Measurements from ENCODE around the gene HSPBP1. TPM values are rescaled to one million over a fixed set of nuclear protein-coding genes. Genes with fewer than 3 reads are reported as not detected.

Gene HSPBP1
- total RNA-seq, 5 donors from 2014 or later (not counting 1 experiment from before 2014, with no cell fraction given): 16.8 to 27.6 (median 24.7) TPM

DNA sequence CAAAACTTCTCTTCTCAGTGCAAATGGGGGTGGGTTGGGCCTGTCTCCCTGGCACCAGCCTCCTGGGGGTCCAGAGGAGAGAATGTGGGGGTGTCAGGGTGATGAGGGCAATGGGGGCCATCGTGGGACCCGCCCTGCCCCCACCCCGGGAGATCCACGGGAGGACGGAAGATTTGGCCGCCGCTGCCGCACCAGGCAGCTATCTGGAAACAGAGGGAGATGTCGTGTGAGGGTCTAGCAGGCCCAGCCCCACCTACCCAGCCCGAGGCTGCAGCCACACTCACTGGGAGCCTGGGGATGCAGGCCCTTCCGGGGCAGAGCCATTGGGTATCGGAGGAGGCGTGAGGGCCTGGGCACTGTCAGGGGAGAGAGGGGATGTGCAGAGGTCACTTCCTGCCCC is 49.6 kb downstream of the HSPBP1 start:
- H3K36me3 Mint-ChIP-seq: peaks cover 45% of the 10 kb centered on the region
- no peak overlapping the region for H3K27ac Mint-ChIP-seq
- no peaks in the 10 kb centered on the region for H3K4me1 ChIP-seq (ENCODE audit: control insufficient read depth in 1 of 2, extremely low read depth in 1 of 2, insufficient read depth in 2 of 2, low read length in 2 of 2)
- no CpG with 5 or more reads among the region's 13 CpGs for WGBS (ENCODE audit: insufficient coverage)
- H3K27ac ChIP-seq (ENCODE audit: low read length): no peak overlapping the region
- CTCF ChIA-PET: no interaction called here
- no peaks in the 10 kb centered on the region for H3K27me3 Mint-ChIP-seq
- H3K27me3 ChIP-seq (replicated peaks in 1 of 2; ENCODE audit: control insufficient read depth in 2 of 2, extremely low read depth in 1 of 2, insufficient read depth in 2 of 2, low read length in 1 of 2): no peaks in the 10 kb centered on the region
- peaks cover 30 to 88% of the 10 kb centered on the region in 2 donors for H3K36me3 ChIP-seq (ENCODE audit: control insufficient read depth in 2 of 2, extremely low read depth in 1 of 2, insufficient read depth in 1 of 2, low read length in 1 of 2)
- no peaks in the 10 kb centered on the region for H3K9me3 ChIP-seq
- no peak for DNase-seq
- H3K9me3 Mint-ChIP-seq: no peaks in the 10 kb centered on the region
- ATAC-seq (replicated peaks in 1 of 4): no peak
- H3K4me3 ChIP-seq (ENCODE audit: control insufficient read depth in 1 of 2, extremely low read depth in 1 of 2, low read length in 1 of 2): no peak overlapping the region
- no peak overlapping the region for H3K4me3 Mint-ChIP-seq
- peaks cover 0 to 5% (median 0%) of the 10 kb centered on the region in 3 donors for H3K4me1 Mint-ChIP-seq
- POLR2A ChIA-PET: no interaction called here

GRCh38 chr19:55229789-55230182 is 50.1 kb downstream of the HSPBP1 start:
- no peaks in the 10 kb centered on the region for H3K27me3 Mint-ChIP-seq
- ChIA-PET CTCF (no interaction called here), POLR2A (no interaction called here)
- Histone ChIP-seq H3K4me1 (ENCODE audit: control insufficient read depth in 1 of 2, extremely low read depth in 1 of 2, insufficient read depth in 2 of 2, low read length in 2 of 2) (no peaks in the 10 kb centered on the region), H3K27ac (ENCODE audit: low read length) (no peak overlapping the region), H3K9me3 (no peaks in the 10 kb centered on the region), H3K27me3 (replicated peaks in 1 of 2; ENCODE audit: control insufficient read depth in 2 of 2, extremely low read depth in 1 of 2, insufficient read depth in 2 of 2, low read length in 1 of 2) (no peaks in the 10 kb centered on the region), H3K4me3 (ENCODE audit: control insufficient read depth in 1 of 2, extremely low read depth in 1 of 2, low read length in 1 of 2) (no peak overlapping the region), H3K36me3 (ENCODE audit: control insufficient read depth in 2 of 2, extremely low read depth in 1 of 2, insufficient read depth in 1 of 2, low read length in 1 of 2) (peaks cover 30 to 82% of the 10 kb centered on the region in 2 donors)
- H3K9me3 Mint-ChIP-seq: no peaks in the 10 kb centered on the region
- DNase-seq (no peak), ATAC-seq (replicated peaks in 1 of 4) (no peak)
- H3K4me3 Mint-ChIP-seq: no peak overlapping the region
- H3K4me1 Mint-ChIP-seq: peaks cover 0 to 3% (median 0%) of the 10 kb centered on the region in 3 donors
- peaks cover 40% of the 10 kb centered on the region for H3K36me3 Mint-ChIP-seq
- WGBS (ENCODE audit: insufficient coverage): 94% methylated on average over 10 of the region's 17 CpGs
- no peak overlapping the region for H3K27ac Mint-ChIP-seq

- H3K27ac ChIP-seq (ENCODE audit: low read length): no peak overlapping the region
- H3K9me3 Mint-ChIP-seq: no peaks in the 10 kb centered on the region
- H3K4me1 ChIP-seq (ENCODE audit: control insufficient read depth in 1 of 2, extremely low read depth in 1 of 2, insufficient read depth in 2 of 2, low read length in 2 of 2): no peaks in the 10 kb centered on the region
- WGBS (ENCODE audit: insufficient coverage): 99% methylated on average over 9 of the region's 18 CpGs
- ATAC-seq (replicated peaks in 1 of 4): no peak
- H3K36me3 ChIP-seq (ENCODE audit: control insufficient read depth in 2 of 2, extremely low read depth in 1 of 2, insufficient read depth in 1 of 2, low read length in 1 of 2): peaks cover 30 to 77% of the 10 kb centered on the region in 2 donors
- ChIA-PET CTCF (no interaction called here), POLR2A (no interaction called here)
- no peak overlapping the region for H3K4me3 Mint-ChIP-seq
- H3K27me3 Mint-ChIP-seq: no peaks in the 10 kb centered on the region
- H3K4me1 Mint-ChIP-seq: peaks cover 0 to 3% (median 0%) of the 10 kb centered on the region in 3 donors
- peaks cover 36% of the 10 kb centered on the region for H3K36me3 Mint-ChIP-seq
- H3K4me3 ChIP-seq (ENCODE audit: control insufficient read depth in 1 of 2, extremely low read depth in 1 of 2, low read length in 1 of 2): no peak overlapping the region
- H3K27me3 ChIP-seq (replicated peaks in 1 of 2; ENCODE audit: control insufficient read depth in 2 of 2, extremely low read depth in 1 of 2, insufficient read depth in 2 of 2, low read length in 1 of 2): no peaks in the 10 kb centered on the region
- no peak for DNase-seq
- H3K27ac Mint-ChIP-seq: no peak overlapping the region
- no peaks in the 10 kb centered on the region for H3K9me3 ChIP-seq
Observed at GRCh38 chr19:55229145-55229788, 50.6 kb downstream of the HSPBP1 start.

- ChIA-PET POLR2A (no interaction called here), CTCF (no interaction called here)
- 95% methylated on average over 11 of the region's 12 CpGs for WGBS (ENCODE audit: insufficient coverage)
- Mint-ChIP-seq H3K36me3 (peaks cover 33% of the 10 kb centered on the region), H3K9me3 (no peaks in the 10 kb centered on the region), H3K4me3 (no peak within 1 kb of the TSS), H3K27ac (no peak within 1 kb of the TSS), H3K4me1 (peaks cover 0 to 3% (median 0%) of the 10 kb centered on the region in 3 donors), H3K27me3 (no peaks in the 10 kb centered on the region)
- Histone ChIP-seq H3K27ac (ENCODE audit: low read length) (no peak within 1 kb of the TSS), H3K4me3 (ENCODE audit: control insufficient read depth in 1 of 2, extremely low read depth in 1 of 2, low read length in 1 of 2) (no peak within 1 kb of the TSS), H3K9me3 (no peaks in the 10 kb centered on the region), H3K36me3 (ENCODE audit: control insufficient read depth in 2 of 2, extremely low read depth in 1 of 2, insufficient read depth in 1 of 2, low read length in 1 of 2) (peaks cover 37 to 75% of the 10 kb centered on the region in 2 donors), H3K4me1 (ENCODE audit: control insufficient read depth in 1 of 2, extremely low read depth in 1 of 2, insufficient read depth in 2 of 2, low read length in 2 of 2) (no peaks in the 10 kb centered on the region), H3K27me3 (replicated peaks in 1 of 2; ENCODE audit: control insufficient read depth in 2 of 2, extremely low read depth in 1 of 2, insufficient read depth in 2 of 2, low read length in 1 of 2) (no peaks in the 10 kb centered on the region)
- ATAC-seq (replicated peaks in 1 of 4) (no peak), DNase-seq (no peak)
Observed at GRCh38 chr19:55228403-55229031, 51.4 kb downstream of the HSPBP1 start, which contains the start of gene TMEM86B. Gene TMEM86B, minus strand, starts transcription at chr19:55228763. Its CDS starts 22 bp downstream, at chr19:55228741.

GRCh38 chr19:55228015-55228391 is 51.9 kb downstream of the HSPBP1 start:
- peaks cover 29% of the 10 kb centered on the region for H3K36me3 Mint-ChIP-seq
- Histone ChIP-seq H3K27me3 (replicated peaks in 1 of 2; ENCODE audit: control insufficient read depth in 2 of 2, extremely low read depth in 1 of 2, insufficient read depth in 2 of 2, low read length in 1 of 2) (no peaks in the 10 kb centered on the region), H3K4me1 (ENCODE audit: control insufficient read depth in 1 of 2, extremely low read depth in 1 of 2, insufficient read depth in 2 of 2, low read length in 2 of 2) (no peaks in the 10 kb centered on the region), H3K36me3 (ENCODE audit: control insufficient read depth in 2 of 2, extremely low read depth in 1 of 2, insufficient read depth in 1 of 2, low read length in 1 of 2) (peaks cover 37 to 72% of the 10 kb centered on the region in 2 donors), H3K9me3 (no peaks in the 10 kb centered on the region), H3K4me3 (ENCODE audit: control insufficient read depth in 1 of 2, extremely low read depth in 1 of 2, low read length in 1 of 2) (no peak overlapping the region), H3K27ac (ENCODE audit: low read length) (no peak overlapping the region)
- ATAC-seq (replicated peaks in 1 of 4): no peak
- POLR2A ChIA-PET: no interaction called here
- H3K27me3 Mint-ChIP-seq: no peaks in the 10 kb centered on the region
- no peak for DNase-seq
- CTCF ChIA-PET: no interaction called here
- WGBS (ENCODE audit: insufficient coverage): 88% methylated on average over 17 of the region's 17 CpGs
- no peak overlapping the region for H3K4me3 Mint-ChIP-seq
- peaks cover 0 to 3% (median 0%) of the 10 kb centered on the region in 3 donors for H3K4me1 Mint-ChIP-seq
- H3K27ac Mint-ChIP-seq: no peak overlapping the region
- H3K9me3 Mint-ChIP-seq: no peaks in the 10 kb centered on the region

- ChIA-PET POLR2A (no interaction called here), CTCF (no interaction called here)
- Mint-ChIP-seq H3K27ac (no peak overlapping the region), H3K36me3 (peaks cover 23% of the 10 kb centered on the region), H3K9me3 (no peaks in the 10 kb centered on the region), H3K4me3 (no peak overlapping the region), H3K27me3 (no peaks in the 10 kb centered on the region), H3K4me1 (peaks cover 0 to 3% (median 0%) of the 10 kb centered on the region in 3 donors)
- no peaks in the 10 kb centered on the region for H3K27me3 ChIP-seq (replicated peaks in 1 of 2; ENCODE audit: control insufficient read depth in 2 of 2, extremely low read depth in 1 of 2, insufficient read depth in 2 of 2, low read length in 1 of 2)
- ATAC-seq (replicated peaks in 1 of 4) (peak in 1 of 4 experiments; percentile 9), DNase-seq (no peak)
- WGBS (ENCODE audit: insufficient coverage): 95% methylated on average over 16 of the region's 25 CpGs
- no peaks in the 10 kb centered on the region for H3K9me3 ChIP-seq
- peaks cover 34 to 67% of the 10 kb centered on the region in 2 donors for H3K36me3 ChIP-seq (ENCODE audit: control insufficient read depth in 2 of 2, extremely low read depth in 1 of 2, insufficient read depth in 1 of 2, low read length in 1 of 2)
- H3K4me3 ChIP-seq (ENCODE audit: control insufficient read depth in 1 of 2, extremely low read depth in 1 of 2, low read length in 1 of 2): no peak overlapping the region
- H3K4me1 ChIP-seq (ENCODE audit: control insufficient read depth in 1 of 2, extremely low read depth in 1 of 2, insufficient read depth in 2 of 2, low read length in 2 of 2): no peaks in the 10 kb centered on the region
- no peak overlapping the region for H3K27ac ChIP-seq (ENCODE audit: low read length)
Observed at GRCh38 chr19:55227241-55228014, 52.5 kb downstream of the HSPBP1 start.
